Measurements from ENCODE around the gene TPP2. TPM values are rescaled to one million over a fixed set of nuclear protein-coding genes. Genes with fewer than 3 reads are reported as not detected.

The TPP2 gene
- polyA plus RNA-seq, 3 donors: 56.9 to 67.5 (median 62.2) TPM

GRCh38 chr13:102680842-102681740 lies 84.3 kb downstream of the TPP2 start:
- DNase-seq (ENCODE audit: extremely low read depth in 1 of 11, low read depth in 9 of 11, low spot score in 4 of 11): no peak

- DNase-seq (ENCODE audit: extremely low read depth in 1 of 11, low read depth in 9 of 11, low spot score in 4 of 11): no peak
Observed at GRCh38 chr13:102682211-102682610, 85.4 kb downstream of the TPP2 start.

GRCh38 chr13:102682727-102683126 lies 85.9 kb downstream of the TPP2 start:
- no peak for DNase-seq (ENCODE audit: extremely low read depth in 1 of 11, low read depth in 9 of 11, low spot score in 4 of 11)

DNA sequence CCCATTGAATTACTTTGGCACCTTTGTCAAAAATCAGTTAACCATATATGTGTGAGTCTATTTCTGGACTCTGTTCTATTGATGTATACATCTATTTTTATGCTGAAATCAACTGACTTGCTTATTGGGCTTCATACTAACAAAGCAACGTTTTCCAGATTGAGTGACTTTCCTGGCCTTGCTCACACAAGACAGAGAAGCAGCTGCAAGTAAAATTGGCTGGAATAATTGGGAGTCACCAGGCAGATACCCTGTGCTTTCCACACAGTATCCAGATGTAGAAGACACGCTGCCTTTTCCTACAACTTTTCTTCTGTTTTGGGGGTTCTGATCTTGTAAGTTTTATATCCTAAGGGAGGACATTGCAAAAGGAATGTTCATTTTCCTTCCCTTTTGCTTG lies 86.9 kb downstream of the TPP2 start:
- DNase-seq (ENCODE audit: extremely low read depth in 1 of 11, low read depth in 9 of 11, low spot score in 4 of 11): no peak

GRCh38 chr13:102686024-102686423 lies 89.2 kb downstream of the TPP2 start:
- no peak for DNase-seq (ENCODE audit: extremely low read depth in 1 of 11, low read depth in 9 of 11, low spot score in 4 of 11)

GRCh38 chr13:102687520-102687919 lies 90.7 kb downstream of the TPP2 start:
- DNase-seq (ENCODE audit: extremely low read depth in 1 of 11, low read depth in 9 of 11, low spot score in 4 of 11): no peak

DNA sequence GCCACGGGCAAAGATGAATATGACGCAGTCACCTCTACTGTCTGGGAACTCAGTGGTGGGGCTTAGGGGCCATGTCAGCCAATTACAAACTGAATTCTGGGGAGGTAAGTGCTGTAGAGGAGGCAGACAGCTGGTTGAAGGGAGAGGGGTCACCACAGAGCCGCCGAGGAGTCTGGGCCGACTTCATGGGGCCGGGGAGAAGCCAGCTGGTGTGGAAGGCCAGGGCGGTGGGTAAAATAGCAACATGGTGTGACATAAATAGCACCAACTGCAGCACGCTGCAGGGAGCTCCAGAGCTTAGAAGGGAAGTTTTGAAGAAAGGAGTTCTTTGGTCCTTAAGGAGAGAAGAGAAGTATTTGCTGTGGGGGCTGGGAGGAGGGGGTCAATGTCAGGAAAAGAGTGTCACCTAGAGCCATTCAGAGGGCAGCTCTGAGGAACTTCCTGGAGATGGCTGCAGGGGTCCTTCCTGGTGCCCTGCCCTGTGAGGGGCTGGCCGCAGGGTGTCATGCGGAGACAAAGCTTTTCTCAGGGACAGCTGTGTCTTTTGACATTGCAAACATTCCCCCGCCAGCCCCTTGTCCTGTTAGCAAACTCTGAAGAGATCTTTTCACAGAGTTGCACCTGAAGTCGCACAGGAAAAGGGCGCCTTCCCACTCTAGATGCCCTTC lies 91.7 kb downstream of the TPP2 start:
- no peak for DNase-seq (ENCODE audit: extremely low read depth in 1 of 11, low read depth in 9 of 11, low spot score in 4 of 11)

DNA sequence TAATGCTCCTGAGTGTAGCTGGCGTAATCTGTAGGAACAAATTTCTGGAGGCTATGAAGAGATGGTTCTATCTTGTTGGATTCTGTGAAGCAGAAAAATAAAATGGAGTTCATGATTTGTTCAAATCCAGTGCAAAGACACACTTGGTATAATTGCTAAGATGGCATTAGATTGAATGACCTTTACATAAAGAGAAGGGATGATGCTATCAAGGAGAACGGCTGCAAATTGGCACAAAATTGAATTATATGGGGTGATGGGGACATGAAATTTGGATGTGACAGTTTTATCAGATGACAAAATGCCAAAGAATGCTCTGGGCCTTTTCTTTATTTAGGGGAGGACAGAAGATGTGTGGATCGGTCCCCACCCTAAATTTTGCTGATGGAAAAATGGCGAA lies 94.1 kb downstream of the TPP2 start:
- no peak for DNase-seq (ENCODE audit: extremely low read depth in 1 of 11, low read depth in 9 of 11, low spot score in 4 of 11)

DNA sequence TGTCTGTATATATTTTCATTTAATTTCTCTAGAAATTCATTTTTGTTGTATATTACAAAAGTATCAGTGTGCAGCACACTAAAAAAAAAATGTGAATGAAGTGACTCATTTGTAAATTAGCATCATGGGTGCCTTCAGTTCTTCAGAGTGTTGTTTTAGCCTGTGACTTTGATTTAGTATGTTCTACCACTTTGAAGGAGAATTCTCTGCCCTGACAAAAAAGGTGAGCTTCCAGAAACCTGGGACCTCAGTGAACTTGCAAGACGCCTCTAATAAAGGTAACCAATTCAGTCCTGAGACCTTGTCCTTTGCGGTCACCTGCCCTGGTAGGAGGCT lies 95.7 kb downstream of the TPP2 start:
- no peak for DNase-seq (ENCODE audit: extremely low read depth in 1 of 11, low read depth in 9 of 11, low spot score in 4 of 11)

DNA sequence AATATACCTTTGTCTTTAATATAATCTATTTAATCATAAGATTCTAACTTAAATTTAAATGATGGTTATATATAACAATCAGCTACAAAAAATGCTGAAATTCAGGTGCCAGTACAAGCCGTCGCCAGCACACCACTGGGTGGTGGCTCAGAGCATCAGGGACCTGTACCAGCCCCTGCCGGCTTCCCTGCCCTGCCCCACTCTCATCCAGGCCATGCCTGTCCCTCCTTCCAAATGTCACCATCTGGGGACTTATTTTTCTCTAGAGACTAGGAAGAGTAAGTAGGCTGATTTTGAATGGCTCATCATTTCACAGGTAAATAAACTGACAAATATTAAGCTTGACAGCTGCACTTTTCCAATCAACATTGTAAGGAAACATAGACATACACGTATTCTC lies 96.5 kb downstream of the TPP2 start:
- DNase-seq (ENCODE audit: extremely low read depth in 1 of 11, low read depth in 9 of 11, low spot score in 4 of 11): no peak

DNA sequence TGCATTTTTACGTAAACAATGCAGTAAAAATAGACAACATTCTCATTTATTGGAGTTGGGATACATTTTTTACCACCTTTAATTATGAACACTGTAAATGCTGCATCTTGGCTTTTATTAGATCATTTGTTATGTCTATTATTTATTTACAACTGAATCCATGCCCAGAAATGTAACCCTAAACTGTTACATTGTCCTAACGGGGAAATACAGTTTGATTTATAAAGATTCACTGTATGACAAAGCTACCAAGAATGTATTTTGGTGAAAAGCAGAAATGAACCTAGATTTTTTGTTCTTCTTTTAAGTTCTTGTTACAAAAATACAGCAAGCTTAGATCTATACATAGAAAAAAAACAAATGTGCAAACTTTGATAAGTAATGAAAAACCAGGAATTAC lies 97.0 kb downstream of the TPP2 start:
- DNase-seq (ENCODE audit: extremely low read depth in 1 of 11, low read depth in 9 of 11, low spot score in 4 of 11): no peak

DNA sequence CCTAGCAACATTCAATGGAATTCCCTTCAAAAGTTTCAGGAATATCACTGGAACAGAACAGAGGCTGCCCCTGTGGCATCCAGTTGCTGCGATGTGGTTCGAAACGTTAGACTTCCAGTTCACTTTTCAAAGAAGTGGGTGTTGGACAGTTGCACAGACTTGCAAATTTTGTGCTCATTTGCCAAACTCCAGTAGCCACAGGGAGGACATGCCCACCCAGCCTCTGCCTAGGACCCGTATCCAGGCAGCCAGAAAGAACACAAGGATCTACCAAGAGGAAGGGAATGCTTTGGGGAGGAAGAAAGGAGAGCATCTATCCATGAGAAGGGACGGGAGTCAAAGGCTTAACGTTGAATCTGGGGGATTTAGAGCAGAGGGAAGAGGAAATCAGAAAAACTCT lies 98.2 kb downstream of the TPP2 start, which contains the start of gene METTL21C:
Gene METTL21C, minus strand, starts transcription at position 108 of the 400 bp plus-strand sequence. CDS start 546 bp downstream, outside the sequence.
- DNase-seq (ENCODE audit: extremely low read depth in 1 of 11, low read depth in 9 of 11, low spot score in 4 of 11): no peak

DNA sequence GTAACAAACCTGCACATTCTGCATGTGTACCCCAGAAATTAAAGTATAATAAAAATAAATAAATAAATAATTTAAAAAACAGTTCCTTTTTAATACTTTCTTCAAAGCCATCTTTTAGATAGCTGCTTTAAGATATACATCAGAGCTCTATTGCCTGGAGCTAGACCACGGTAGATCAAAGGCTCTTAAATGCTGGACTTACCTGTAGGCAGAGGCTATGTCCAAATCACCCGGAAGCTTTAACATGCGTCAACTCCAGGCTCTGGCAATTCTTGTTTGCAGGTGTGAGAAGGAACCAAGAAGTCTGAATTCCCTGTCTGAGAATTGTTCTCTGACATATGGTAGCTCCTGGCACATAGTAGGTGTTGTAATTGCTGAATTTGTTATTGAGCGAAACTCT lies 99.7 kb downstream of the TPP2 start:
- DNase-seq (ENCODE audit: extremely low read depth in 1 of 11, low read depth in 9 of 11, low spot score in 4 of 11): no peak

- no peak for DNase-seq (ENCODE audit: extremely low read depth in 1 of 11, low read depth in 9 of 11, low spot score in 4 of 11)
Observed at GRCh38 chr13:102697264-102697663, 100.5 kb downstream of the TPP2 start.

GRCh38 chr13:102697929-102698648 lies 101.3 kb downstream of the TPP2 start:
- no peak for DNase-seq (ENCODE audit: extremely low read depth in 1 of 11, low read depth in 9 of 11, low spot score in 4 of 11)

DNA sequence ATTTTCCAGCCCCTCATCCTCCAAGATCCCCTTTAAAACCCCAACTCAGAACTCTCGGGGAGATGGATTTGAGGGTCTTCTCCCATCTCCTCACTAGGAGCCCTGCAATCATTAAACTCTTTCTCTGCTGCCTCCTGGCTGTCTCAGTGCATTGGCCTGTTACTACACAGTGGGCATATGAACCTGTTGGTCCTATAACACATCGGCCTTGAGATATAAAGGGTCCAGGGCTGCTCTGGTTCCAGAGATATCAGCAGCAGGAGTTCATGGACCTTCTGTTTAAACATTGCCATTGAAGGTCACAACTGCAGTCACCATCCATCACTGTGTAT lies 101.8 kb downstream of the TPP2 start:
- DNase-seq (ENCODE audit: extremely low read depth in 1 of 11, low read depth in 9 of 11, low spot score in 4 of 11): no peak

DNA sequence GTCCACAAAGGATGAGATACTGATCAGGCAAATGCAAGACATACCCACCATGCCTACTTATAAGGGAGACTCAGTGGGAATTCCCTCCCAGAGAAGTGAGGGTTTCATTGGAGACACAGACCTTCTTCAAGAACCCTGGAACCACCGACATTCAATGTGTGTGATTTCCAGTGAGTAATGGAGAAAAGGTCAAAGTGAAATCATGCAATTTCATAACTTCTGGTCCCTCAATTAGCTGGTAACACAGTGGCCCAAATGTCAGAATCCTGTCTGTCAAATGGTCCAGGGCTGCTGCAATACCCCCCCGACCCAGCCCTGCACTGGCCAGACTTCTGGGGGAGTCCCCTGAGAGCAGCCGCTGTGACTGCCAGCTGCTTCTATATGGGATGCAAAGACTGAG lies 102.7 kb downstream of the TPP2 start:
- no peak for DNase-seq (ENCODE audit: extremely low read depth in 1 of 11, low read depth in 9 of 11, low spot score in 4 of 11)

DNA sequence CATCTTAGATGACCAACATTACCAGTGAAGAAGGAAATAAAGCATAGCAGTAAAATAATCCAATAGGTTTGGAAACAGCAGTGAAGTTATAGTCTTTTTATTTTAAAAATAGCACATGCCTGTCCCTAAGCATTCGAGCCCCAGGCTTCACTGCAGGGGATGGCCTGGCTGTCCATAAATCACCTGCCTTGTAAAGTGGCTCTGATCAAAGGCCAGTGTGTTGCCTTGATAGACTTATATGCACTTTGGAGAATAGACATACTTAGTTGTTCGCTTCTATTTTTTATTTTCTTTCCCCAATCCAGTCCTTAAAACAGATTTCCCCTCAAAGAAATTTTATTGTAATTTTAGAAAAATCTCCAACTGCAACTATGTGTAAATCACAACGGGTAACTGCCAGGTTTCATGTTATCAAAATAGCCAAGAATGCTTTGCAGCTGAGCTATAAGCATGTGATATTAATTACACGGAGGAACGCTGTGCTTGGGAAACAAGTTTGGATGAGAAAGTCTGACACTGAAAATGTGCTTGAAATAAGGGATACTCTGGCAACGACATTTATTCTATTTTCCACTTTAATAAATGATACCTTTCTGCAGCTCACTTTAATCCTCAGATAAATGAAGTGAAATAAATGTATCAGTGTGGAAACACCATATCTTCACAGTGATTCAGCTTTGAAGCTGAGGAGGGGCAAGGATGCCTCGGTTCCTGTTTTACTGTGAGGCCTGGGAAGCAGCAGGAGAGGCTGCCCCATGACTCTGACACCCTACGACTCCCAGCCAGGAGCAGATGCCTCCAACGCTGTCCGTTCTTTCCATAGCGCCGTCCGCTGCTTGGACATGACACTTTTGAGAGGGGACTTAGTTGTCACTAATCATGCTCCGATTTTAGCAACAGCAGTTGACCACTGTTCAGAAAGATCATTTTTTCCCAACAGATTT lies 103.6 kb downstream of the TPP2 start:
- DNase-seq (ENCODE audit: extremely low read depth in 1 of 11, low read depth in 9 of 11, low spot score in 4 of 11): no peak

DNA sequence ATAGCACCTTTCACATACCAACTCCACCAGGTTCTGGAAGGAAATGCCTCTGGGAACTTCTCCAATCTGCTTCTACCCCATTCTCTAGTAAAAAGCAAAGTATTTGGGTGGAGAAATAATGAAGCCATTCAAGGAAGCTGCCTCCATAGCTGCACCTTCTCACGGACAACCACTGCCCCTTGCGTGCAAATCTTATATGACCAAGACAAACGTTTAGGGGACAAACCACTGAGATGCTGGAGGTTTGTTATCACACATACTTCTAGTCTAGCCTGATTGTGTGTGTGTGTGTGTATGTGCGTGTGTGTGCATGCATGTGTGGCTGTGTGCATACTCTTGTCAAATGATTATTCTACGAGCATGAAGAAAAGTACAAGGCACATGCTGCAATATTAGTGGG lies 104.5 kb downstream of the TPP2 start:
- no peak for DNase-seq (ENCODE audit: extremely low read depth in 1 of 11, low read depth in 9 of 11, low spot score in 4 of 11)
